ENCODE data around the gene CLEC12A. TPM values are rescaled to one million over a fixed set of nuclear protein-coding genes. Genes with fewer than 3 reads are reported as not detected.
"Not testable (repeated sequence)": the region's sequence is repeated elsewhere in the genome, so short reads cannot be mapped to it uniquely, and the experiment has no call there.

CLEC12A gene
- total RNA-seq, 4 donors from 2014 or later: 0.41 to 1.6 TPM; not detected in 2

DNA sequence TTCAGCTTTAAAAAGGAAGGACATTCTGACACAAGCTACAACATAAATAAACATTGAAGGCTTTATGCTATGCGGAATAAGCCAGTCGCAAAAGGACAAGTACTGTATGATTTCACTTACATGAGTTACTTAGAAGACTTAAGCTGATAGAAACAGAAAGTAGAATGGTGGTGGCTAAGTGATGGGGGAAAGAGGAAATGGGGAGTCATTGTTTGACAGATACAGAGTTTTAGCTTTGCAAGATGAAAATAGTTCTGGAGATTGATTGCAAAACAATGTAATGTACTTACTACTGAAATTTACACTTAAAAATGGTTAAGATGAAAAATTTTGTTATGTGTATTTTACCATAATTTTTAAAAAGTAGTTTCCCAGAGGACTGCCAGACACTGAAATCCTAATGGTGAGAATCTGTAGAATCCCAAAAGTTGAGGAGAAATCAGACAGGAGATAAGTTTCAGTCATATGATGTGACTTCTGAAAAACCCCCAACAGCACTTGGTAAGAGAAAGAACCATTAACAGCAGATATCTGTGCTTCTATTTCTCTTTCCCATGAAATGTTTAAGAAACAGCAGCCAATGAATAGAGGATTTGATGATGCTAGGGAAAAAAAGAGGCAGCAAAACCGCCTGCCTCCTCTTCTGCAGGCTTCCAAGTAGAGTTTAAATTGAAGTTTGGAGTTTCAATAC is 22.5 kb upstream of the CLEC12A start:
- H3K27ac ChIP-seq: no peak overlapping the region
- DNase-seq: no peak
- intact Hi-C loops (cut with DNase I; ENCODE audit: low total_unique reads): no loop called here

DNA sequence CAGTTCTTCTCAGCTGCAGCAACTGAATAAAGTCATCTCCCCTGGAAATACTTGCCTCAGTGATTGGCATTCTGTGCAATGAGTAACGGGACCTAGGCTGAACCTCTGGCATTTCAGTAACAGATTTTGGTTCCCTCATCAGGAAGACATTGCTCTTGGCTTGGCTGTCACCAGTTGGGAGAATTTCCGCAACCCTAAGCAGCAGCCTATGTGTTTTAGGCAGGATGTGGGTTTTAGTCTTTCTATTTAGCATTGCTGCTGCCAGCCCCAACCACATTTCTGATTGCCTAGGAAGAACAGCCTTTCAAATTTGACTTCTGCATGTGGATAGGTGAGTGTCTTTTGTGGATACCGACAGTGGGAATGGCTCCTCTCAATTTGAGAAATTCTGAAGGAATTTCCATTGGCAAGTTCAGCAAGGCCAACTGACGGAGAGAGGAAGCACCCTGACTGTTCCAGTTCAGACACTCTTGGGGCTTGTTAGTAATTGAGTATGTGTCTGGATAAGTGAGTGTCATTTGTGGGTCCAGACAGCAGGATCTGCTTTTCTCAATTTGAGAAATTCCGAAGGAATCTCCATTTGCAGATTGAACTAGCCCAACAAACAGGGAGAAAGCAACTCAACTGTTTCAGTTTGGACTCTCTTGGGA is 20.1 kb upstream of the CLEC12A start:
- H3K4me3 ChIP-seq: no peak overlapping the region
- intact Hi-C loops (cut with DNase I; ENCODE audit: low total_unique reads): no loop called here
- no peaks in the 10 kb centered on the region for H3K36me3 ChIP-seq
- H3K4me1 ChIP-seq: no peaks in the 10 kb centered on the region
- H3K27me3 ChIP-seq: no peaks in the 10 kb centered on the region
- H3K27ac ChIP-seq: no peak overlapping the region
- TF ChIP-seq POLR2A (IDR thresholded peaks at IDR 0.05): no peak
- TF ChIP-seq, protein P1, sequence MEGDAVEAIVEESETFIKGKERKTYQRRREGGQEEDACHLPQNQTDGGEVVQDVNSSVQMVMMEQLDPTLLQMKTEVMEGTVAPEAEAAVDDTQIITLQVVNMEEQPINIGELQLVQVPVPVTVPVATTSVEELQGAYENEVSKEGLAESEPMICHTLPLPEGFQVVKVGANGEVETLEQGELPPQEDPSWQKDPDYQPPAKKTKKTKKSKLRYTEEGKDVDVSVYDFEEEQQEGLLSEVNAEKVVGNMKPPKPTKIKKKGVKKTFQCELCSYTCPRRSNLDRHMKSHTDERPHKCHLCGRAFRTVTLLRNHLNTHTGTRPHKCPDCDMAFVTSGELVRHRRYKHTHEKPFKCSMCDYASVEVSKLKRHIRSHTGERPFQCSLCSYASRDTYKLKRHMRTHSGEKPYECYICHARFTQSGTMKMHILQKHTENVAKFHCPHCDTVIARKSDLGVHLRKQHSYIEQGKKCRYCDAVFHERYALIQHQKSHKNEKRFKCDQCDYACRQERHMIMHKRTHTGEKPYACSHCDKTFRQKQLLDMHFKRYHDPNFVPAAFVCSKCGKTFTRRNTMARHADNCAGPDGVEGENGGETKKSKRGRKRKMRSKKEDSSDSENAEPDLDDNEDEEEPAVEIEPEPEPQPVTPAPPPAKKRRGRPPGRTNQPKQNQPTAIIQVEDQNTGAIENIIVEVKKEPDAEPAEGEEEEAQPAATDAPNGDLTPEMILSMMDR (IDR thresholded peaks at IDR 0.05): no peak
- DNase-seq: no peak
- no peaks in the 10 kb centered on the region for H3K9me3 ChIP-seq

More for the DNA sequence above, 22.5 kb upstream of the CLEC12A start:
- Histone ChIP-seq H3K4me3 (no peak overlapping the region), H3K9me3 (no peaks in the 10 kb centered on the region), H3K4me1 (no peaks in the 10 kb centered on the region), H3K36me3 (no peaks in the 10 kb centered on the region), H3K27me3 (no peaks in the 10 kb centered on the region)
- TF ChIP-seq POLR2A (IDR thresholded peaks at IDR 0.05): no peak
- TF ChIP-seq, protein P1 (IDR thresholded peaks at IDR 0.05): no peak

DNA sequence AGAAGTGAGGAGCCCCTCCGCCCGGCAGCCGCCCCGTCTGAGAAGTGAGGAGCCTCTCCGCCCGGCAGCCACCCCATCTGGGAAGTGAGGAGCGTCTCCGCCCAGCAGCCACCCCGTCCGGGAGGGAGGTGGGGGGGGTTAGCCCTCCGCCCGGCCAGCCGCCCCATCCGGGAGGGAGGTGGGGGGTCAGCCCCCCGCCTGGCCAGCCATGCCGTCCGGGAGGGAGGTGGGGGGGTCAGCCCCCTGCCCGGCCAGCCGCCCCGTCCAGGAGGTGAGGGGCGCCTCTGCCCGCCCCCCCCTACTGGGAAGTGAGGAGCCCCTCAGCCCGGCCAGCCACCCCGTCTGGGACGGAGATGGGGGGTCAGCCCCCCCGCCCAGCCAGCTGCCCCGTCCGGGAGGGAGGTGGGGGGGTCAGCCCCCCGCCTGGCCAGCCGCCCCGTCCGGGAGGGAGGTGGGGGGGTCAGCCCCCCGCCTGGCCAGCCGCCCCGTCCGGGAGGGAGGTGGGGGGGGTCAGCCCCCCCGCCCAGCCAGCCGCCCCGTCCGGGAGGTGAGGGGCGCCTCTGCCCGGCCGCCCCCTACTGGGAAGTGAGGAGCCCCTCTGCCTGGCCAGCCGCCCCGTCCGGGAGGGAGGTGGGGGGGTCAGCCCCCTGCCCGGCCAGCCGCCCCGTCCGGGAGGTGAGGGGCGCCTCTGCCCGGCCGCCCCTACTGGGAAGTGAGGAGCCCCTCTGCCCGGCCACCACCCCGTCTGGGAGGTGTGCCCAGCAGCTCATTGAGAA is 18.1 kb upstream of the CLEC12A start:
- H3K36me3 ChIP-seq; H3K4me3 ChIP-seq; intact Hi-C loops (cut with DNase I; ENCODE audit: low total_unique reads); H3K27me3 ChIP-seq; H3K27ac ChIP-seq; H3K9me3 ChIP-seq; H3K4me1 ChIP-seq; DNase-seq: not testable (repeated sequence)

DNA sequence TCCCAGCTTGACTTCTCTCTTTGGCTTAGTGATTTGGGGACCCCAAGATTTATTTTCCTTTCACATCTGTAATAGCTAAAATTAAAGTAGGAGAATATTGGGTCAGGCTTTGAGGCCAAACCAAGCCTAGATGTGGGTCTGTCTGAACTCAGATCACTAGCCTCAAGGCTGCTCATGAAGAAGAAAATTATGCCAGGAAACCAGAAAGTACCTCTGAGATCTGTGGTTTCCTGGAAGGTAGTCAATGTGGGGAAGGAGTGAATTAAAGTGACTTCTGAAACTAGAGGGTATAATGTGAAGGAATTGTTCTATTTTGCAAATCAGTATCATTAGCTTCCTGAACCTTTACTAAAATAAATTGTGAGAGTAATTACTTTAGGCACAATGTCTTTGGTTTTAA is 13.4 kb upstream of the CLEC12A start:
- no peaks in the 10 kb centered on the region for H3K4me1 ChIP-seq
- no peak overlapping the region for H3K27ac ChIP-seq
- no peaks in the 10 kb centered on the region for H3K9me3 ChIP-seq
- H3K36me3 ChIP-seq: no peaks in the 10 kb centered on the region
- no peak for DNase-seq
- no peaks in the 10 kb centered on the region for H3K27me3 ChIP-seq
- H3K4me3 ChIP-seq: no peak overlapping the region
- intact Hi-C loops (cut with DNase I; ENCODE audit: low total_unique reads): no loop called here
- no peak for TF ChIP-seq POLR2A (IDR thresholded peaks at IDR 0.05)
- TF ChIP-seq, protein P1 (IDR thresholded peaks at IDR 0.05): no peak

DNA sequence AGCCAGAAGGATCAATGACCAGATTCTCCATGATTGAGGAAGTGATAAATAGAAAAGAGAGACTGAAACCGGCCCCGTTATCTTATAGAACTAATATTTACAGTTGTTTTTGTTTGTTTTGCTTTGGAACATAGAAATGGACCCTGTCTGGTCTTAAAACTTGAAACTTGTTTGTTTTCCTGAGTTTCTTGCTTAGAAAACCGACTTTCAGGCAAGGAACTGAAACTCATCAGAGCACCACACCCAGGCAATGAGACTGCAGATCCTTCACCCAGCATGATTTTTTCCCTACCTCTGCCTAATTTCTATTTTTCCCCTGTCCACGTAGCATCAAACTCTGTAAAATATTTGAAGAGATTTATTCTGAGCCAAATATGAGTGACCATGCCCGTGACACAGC is 10.6 kb upstream of the CLEC12A start:
- TF ChIP-seq, protein P1 (IDR thresholded peaks at IDR 0.05): no peak
- no peak for TF ChIP-seq POLR2A (IDR thresholded peaks at IDR 0.05)
- Histone ChIP-seq H3K27ac (no peak overlapping the region), H3K9me3 (no peaks in the 10 kb centered on the region), H3K36me3 (no peaks in the 10 kb centered on the region), H3K4me1 (no peaks in the 10 kb centered on the region), H3K4me3 (no peak overlapping the region), H3K27me3 (no peaks in the 10 kb centered on the region)
- intact Hi-C loops (cut with DNase I; ENCODE audit: low total_unique reads): no loop called here
- no peak for DNase-seq

All from uterus (tissue), 4 donors.